Inflammatory macrophage treated with lipopolysaccharide for 4 hours (primary cell): ENCODE results near the gene FGF3.
"Not testable (repeated sequence)": the region's sequence is repeated elsewhere in the genome, so short reads cannot be mapped to it uniquely, and the experiment has no call there.

Experiments used
- DNase-seq: peaks from one replicate; pipeline ENCODE4 v3.0.0-alpha.2; 2020

The FGF3 gene

DNA sequence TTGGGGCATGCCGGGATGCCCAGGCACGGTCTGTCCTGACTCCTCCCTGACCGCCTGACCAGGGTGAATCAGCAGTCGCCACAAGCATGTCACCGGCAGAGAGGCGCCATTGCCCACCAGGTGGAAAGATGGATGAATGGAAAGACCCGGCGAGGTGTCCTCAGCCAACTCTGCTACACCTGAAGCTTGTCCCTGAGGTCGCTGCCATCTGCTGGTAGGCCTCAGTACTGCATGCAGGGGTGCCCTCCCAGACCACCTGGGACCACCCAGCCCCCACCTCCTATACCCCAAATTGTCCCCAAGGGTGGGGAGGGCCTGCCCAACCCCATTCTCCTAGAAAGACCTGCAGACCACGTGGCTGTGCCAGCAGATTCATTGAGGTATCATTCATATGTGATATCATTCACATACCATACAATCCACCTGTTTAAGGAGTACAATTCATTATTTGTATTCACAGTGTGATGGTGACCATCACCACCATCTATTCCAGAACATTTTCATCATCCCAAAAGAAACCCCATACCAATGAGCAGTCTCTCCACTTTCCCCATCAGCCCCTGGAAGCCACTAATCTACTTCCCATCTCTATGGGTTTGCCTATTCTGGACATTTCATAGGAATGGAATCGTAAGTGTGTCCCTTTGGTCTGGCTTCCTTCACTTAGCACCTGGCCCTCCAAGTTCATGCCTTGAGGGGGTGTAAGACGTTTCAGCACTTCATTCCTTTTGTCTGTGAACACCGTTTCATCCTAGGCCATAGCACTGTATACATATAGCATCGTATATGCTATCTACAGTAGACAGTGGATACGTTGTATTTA, 17.5 kb downstream of the FGF3 start:
- DNase-seq = no peak

GRCh38 chr11:69800278-69800677, 18.9 kb downstream of the FGF3 start:
- no peak for DNase-seq

DNA sequence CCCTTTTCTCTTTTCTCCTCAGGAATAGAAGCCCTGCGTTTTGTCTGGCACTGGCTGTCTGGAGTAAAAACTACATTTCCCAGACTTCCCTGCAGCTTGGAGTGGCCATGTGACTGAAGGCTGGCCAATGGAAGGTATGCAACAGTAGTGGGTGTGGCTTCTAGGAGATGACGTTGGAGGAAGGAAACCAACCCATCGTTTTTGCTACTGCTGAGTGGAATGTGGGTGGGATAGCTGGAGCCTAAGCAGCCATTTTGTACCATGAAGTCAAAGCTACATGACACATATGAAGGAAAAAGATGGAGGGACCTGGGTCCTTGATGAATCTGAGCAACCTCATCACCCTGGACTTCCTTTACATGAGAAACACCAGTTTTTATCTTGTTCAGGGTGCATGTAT, 19.6 kb downstream of the FGF3 start:
- no peak for DNase-seq

DNA sequence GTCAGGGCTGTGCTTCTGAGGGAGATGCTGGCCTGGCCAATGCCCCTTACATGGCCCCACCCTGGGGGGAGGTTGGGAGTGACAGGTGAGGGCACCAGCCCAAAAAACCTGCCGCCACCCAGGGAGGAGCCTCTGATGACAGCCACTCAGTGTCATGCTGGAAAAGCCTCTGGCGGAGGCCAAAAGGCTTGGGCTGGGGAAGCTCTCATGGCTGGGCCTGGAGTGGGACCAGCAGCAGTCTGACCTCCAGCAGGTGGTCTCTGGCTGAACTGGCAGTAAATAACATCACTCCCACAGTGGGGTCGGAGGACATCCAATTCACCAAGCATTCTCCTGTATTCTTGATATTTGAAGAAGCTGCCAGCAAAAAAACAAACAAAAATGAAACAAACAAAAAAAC, 20.1 kb downstream of the FGF3 start:
- DNase-seq = no peak

DNA sequence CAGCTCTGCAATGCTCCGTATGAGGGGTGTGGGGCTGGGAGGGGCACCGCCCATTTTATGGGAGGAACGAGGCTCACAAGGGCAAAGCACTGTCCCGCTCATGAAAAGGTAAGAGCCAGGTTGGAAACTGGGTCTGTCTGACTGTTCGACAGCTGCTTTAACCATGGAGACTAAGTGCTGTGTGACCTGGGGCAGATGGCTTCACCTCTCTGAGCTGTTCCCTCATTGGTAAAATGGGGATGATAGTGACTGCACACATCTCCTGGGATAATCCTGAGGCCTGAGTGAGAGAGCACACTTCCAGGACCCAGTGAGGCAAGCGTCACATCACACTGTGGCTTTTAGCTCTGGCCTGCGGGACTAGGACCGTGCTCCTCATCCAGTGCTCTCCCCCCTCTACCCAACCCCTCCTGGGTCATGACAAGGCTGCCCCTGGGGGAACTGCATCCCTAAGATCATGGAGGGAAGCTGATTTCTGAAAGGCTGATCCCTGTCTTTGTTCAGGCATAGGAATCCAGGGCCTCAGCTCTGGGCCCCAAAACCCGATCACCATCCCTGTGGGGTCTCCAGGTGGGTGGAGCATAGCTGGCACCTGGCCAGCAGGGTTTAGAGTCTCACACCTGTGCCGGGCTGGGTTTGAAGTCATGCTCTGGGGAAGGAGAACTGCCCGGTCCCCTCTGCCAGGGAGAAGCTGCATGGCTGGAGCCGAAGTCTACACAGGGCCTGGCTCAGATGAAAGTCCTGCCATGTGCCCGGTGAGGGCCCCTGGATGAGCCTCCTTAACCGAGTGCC, 21.3 kb downstream of the FGF3 start:
- DNase-seq = no peak

DNA sequence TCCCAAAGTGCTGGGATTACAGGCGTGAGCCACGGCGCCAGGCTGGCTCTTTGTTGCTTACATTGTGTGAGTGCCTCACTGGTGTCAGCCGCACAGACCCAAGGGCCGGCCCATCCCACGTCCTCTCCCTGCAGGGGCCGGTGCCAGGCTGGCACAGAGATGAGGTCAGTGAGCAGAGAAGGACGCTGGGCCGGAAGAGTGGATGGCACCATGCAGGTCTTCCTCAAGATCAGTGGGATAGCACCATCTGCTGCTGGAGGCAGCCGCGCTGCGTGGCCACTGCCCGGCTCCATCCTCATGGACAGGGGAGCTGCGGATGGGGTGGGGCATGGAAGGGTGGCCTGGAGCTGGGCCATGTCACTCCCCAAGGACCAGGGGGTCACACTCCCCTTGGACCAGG, 22.1 kb downstream of the FGF3 start:
- no peak for DNase-seq

DNA sequence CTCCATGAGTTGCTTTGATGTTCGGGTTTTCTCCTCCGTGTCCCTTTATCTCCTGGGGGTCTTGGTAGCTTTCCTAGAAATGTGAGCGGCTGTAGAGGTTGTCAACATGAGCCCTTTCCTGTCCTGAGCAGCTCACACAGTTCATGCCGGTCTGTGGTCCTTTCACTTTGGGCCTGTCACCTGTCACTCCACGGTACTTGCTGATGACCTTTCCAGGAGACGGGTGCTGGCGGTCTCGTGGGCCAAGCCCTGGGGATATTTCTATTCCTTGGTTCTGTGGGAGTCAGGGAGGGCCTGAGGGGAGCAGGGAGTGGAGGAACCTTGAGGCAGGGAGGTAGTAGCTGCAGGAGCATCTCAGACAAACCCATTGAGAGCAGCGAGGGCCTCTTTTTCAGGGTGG, 23.2 kb downstream of the FGF3 start:
- no peak for DNase-seq

DNA sequence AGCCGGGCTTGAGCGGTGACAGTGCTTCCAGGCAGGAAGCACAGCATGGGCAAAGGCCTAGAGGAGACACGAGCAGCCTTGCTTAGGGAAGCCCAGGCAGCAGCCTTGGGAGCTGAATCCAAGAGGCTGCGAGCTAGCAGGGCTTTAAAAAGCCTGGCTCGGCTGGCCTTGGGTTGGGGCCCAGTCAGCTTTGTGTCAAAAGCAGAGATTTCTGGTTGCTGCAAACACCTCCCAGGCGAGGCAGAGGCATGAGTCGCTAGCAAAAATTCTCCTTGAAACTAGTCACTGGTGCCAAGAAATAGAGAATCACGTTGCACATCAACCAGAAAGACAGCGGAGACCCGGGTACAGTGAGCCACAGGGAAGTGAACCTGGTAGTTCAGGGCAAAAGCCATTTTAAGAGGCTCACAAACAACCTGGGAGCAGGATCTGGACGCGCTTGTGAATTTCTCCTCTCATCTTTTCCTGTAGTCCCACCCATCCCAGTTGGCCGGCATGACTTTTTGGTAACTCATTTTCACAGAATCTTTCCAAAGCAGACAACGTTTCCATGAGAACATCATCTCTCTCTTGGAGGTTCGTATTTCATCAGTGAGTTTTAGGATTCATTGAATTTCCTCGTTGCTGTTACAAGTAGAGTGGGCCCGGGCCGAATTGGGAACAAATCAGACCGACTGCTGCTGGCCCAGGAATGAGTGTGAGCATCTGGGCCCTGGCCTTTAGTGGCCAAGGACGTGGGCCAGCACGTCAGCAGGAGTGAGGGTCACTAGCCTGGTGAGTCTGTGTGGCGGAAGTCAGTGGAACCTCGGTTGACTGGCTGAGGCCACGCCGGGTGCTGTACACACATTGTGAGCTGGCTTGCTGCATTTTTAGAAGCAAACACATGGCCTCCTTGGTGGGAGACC, 27.7 kb downstream of the FGF3 start:
- no peak for DNase-seq

- no peak for DNase-seq
These were observed 30.3 kb downstream of the FGF3 start for GRCh38 chr11:69788956-69789355.

DNA sequence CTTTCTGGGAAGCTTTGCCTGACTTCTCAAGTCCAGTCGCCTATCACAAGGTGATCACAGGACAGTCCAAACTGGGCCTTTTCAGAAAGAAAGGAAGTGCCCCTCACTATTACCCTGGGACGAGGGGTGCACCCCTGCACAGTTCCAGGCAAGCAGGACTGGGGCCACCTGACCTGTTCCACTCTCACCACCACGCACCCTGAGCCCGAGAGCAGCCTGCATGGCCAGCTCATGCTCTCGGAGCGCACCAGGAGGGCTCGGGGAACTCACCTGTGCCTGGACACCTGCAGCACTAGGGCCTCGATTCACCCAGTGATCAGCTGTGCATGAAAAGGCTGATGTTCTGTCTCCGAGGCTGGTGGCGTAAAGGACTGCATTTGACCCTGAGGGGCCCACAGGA, 31.3 kb downstream of the FGF3 start:
- DNase-seq = no peak

DNA sequence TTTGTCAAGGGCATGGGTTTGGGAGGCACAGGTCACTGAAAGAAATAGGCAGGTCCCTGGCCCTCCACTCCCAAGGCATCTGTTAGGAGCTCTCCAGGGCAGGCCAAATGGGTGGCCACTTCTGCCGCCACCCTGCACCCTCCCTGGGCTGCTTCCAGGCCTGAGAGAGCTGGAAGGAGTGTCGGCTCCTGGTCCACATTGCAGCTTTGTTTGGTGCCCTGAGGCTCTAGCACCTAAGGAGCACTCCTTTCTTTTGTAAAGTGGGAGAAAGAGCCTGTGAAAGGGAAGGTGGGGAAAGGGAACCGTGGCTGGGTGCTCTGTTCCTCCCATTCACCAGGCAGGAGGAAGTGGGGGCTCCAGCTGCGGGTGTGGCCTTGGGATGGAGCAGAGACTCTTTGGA, 31.8 kb downstream of the FGF3 start:
- DNase-seq = no peak

GRCh38 chr11:69781241-69781640, 38.0 kb downstream of the FGF3 start:
- no peak for DNase-seq

DNA sequence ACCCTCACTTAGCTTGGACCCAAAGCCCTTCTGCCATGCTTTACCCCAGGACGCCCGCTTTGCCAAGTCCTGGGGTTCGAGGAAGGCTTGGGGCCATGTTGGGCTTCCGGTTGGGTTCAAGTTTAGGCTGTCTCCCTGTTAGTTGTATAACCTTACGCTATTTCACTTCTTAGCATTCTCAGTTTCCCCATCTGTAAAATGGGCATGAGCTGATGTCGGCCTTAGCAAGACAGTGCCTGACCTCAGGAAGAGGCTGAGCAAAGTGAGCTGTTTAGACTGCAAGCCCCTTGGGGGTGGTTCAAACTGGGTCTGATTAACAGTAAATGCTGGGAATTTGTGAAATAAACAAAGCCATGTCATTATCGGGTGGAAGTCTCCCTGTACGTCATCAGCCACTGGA, 40.8 kb downstream of the FGF3 start:
- DNase-seq = no peak

- no peak for DNase-seq
These were observed 44.0 kb downstream of the FGF3 start, which contains the start of gene FGF4 for GRCh38 chr11:69775163-69775755. Gene FGF4, minus strand, starts transcription at chr11:69775341. Its CDS starts 257 bp downstream, at chr11:69775084.

DNA sequence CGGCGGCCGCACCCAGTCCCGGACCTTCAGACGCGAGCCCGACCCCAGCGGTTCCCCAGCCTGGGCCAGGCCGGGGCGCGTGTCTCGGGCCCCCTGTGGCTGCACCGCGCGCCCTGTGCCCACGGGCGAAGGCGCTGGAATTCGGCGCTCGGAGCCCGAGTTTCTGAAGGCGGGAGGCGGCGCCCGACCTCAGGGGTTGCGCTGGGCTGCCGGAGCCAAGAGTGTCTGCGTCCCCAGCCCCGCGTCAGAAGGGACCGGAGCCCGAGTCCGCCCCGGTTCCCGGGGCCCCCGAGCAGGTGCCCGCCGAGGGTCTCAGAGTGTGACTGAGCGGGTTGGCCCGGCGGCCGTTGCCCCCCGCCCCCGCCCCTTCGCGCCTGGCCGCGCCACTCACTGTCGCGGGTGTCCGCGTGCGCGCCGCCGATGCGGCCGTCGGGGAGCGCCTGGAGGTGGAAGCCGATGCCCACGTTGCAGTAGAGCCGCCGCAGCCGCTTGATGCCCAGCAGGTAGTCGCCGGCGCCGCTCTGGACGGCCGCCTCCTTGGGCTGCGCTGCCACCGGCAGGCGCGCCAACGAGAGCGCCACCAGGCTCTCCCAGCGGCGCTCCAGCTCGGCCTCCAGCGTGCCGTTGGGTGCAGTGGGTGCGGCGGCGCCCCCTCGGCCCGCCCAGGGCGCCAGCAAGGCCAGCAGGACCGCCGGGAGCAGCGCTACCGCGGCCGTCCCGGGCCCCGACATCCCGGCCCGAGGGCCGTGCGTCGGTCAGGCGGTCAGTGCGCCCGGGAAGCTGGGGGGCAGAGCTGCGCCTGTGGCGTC, 44.7 kb downstream of the FGF3 start:
- DNase-seq = no peak

DNA sequence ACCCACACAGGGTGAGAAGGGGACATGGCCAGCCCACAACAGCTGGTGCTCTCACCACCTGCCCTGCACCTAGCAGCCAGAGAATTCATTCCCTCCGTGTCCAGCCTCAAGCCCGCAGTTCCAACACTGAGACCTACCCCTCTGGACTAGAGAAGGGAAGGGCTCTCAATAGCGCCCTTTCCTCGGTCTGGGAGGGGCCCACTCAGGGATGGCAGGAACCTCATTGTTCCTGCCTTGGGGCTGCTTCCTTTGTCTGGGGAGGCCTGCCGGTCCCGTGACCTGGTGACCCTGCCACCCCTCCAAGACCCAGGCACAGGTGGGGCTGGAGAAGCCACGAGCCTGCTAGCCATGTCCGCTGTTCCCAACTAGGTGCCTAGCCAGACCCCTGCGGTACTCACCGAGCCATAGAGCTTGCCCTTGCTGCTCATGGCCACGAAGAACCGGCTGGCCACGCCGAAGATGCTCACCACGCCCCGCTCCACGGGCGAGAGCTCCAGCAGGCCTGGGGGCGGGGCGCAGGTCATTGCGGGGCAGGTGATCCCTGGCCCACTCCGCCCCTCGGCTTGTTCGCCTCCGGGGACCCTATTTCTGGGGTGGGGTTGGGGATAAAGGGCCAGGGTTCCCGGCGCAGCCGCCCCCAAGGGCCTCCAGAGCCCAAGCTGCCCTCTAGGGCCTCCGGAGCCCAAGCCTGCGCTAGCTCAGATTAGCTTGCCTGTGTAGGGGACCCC, 45.4 kb downstream of the FGF3 start:
- no peak for DNase-seq

GRCh38 chr11:69771466-69771865, 47.8 kb downstream of the FGF3 start:
- no peak for DNase-seq

DNA sequence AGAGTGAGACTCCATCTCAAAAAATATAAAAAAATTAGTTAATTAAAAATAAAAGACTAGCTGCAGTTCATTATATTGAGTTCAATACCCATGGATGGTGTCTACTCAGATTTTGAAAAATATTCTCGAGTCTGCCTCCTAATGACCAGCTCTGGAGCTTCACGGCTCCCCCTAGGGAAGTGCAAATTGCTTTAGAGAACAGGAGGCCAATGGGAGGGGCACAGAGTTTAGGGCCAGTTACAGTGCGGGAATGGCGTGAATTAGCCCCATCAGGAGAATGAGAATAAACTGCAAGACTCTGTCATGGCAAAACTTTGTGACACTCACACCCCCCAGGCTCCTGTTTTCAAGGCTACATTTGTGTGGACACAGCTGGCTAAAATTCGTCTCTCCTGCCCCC, 48.7 kb downstream of the FGF3 start:
- no peak for DNase-seq

DNA sequence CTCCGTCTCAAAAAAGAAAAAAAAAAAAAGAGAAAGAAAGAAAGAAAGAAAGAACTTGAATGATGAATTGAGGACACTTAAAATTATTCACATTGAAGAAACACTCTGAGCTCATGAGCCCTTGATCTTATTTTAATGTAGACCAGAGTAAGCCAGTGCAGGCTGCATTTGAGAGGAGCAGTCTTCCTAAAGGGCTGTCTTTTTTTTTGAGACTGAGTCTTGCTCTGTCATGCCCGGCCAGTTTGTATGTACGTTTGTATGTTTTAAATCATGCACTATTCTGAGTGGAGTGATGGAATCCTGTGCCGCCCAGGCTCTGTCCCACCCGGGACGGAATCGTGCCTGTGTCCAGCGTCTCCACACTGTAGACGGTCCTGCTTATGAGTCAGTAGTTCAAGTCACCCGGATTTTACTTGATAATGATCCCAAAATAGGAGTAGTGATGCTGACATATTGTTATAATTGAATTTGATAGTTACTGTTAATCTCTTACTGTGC, 53.7 kb downstream of the FGF3 start:
- DNase-seq = no peak

- not testable (repeated sequence) for DNase-seq
These were observed 54.3 kb downstream of the FGF3 start for GRCh38 chr11:69764918-69765317.

- no peak for DNase-seq
These were observed 58.9 kb downstream of the FGF3 start for GRCh38 chr11:69760319-69760718.
